ENCODE data around the gene LAMB1. TPM values are rescaled to one million over a fixed set of nuclear protein-coding genes. Genes with fewer than 3 reads are reported as not detected.

Gene LAMB1
- total and polyA plus RNA-seq, 2 of the 13 experiments (the other 11 are each of a cell fraction or from before 2014, with no cell fraction given) = 109 to 124 TPM

GRCh38 chr7:108003599-108003935 lies 606 bp upstream of the LAMB1 start (continued):
- TF ChIP-seq KLF16 (CRISPR knock-in tag; IDR thresholded peaks at IDR 0.05) (no peak), TOE1 (CRISPR knock-in tag; IDR thresholded peaks at IDR 0.05) (no peak)

DNA sequence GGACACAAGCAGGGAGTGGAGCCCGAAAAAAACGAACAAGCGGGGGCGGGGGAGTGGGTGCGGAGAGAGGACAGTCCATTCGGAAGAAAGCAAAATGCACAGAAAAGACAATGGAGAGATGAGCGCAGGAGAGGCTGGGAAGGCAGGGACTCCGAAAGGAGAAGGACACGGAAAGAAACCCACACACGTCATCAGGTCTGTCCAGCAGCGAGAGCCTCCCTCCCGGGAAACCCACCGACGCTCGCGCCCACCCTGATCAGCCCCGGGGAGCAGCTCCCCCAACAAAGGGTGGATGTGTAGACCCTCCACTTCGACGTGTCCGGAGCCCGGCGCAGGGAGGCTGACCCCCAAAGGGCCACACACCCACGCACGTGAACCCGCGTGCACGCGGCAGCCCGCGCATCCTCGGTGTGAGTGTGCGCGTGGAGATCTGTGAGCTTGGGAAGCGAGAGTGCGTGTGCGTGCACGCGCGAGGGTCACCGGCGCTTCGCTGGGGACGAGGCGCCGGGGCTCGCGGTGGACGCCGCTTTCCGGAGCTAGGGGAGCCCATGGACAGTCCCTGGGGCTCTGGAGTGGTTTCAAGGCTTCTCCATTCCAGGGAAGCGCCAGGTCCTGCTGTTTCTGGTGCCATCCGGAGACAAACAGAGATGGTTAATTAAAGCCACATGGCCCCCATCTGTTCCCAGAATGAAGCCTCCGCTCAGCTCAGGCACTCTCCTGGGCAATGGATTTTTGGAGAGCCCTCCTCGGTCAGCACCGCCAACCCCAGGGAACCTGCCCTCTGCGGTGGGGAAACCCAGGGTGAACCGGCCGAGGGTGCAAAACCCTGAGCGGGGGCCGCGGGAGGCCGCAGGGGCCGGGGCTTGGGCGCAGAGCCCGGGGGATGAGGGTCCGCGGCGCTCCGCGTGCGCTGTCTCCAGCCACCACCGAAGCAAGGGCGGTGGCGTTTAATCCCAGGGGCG lies 916 bp downstream of the LAMB1 start:
- Histone ChIP-seq H3K9ac (ENCODE audit: insufficient read depth, low read depth, low read length) (peak overlapping the region; percentile 81), H3K79me2 (ENCODE audit: insufficient read depth, low read length) (peaks cover 13% of the 10 kb centered on the region), H3K27ac (ENCODE audit: extremely low read length, insufficient read depth, low read length) (peak overlapping the region; percentile 68), H3K4me1 (ENCODE audit: insufficient read depth, low read length) (peaks cover 86% of the 10 kb centered on the region), H3K36me3 (replicated peaks in 1 of 2; ENCODE audit: control insufficient read depth in 1 of 2, insufficient read depth in 2 of 2, low read length in 2 of 2) (no peaks in the 10 kb centered on the region; a peak in 2 of 5 replicates), H3K27me3 (ENCODE audit: control insufficient read depth in 1 of 2, insufficient read depth in 2 of 2, low read length in 2 of 2) (no peaks in the 10 kb centered on the region), H4K20me1 (ENCODE audit: insufficient read depth, low read length) (no peaks in the 10 kb centered on the region), H3K4me2 (ENCODE audit: low read depth, low read length) (peak overlapping the region; percentile 88), H3K4me3 (replicated peaks in 1 of 3; ENCODE audit: insufficient read depth in 1 of 3, low read depth in 2 of 3, low read length in 3 of 3) (peak overlapping the region; percentile 75 to 93 (median 85)), H3K9me3 (ENCODE audit: low read length) (no peaks in the 10 kb centered on the region), H2AFZ (ENCODE audit: low read length) (no peak overlapping the region)
- intact Hi-C loops (cut with micrococcal nuclease; ENCODE audit: unreplicated experiment) (no loop called here), in situ Hi-C loops (cut with HindIII; ENCODE audit: extremely low pct_ligation_motif_present, low pct_unique_long_range_greater_than_20kb) (no loop called here)
- WGBS (ENCODE audit: low lambda C conversion rate) = 95% methylated on average over 50 of the region's 75 CpGs
- CTCF ChIA-PET (ENCODE audit: low intra/inter-chr PET ratio, low total read pairs) = no interaction called here
- FAIRE-seq = no peak
- BruUV-seq (replicated peaks) = TSS peak; percentile 65
- POLR2A ChIA-PET = interaction anchor here (0.8 to 4.1 kb wide), 8 partner anchors 10 to 92 kb away, joined by 3 to 49 read pairs (median 5); no protein-coding TSS in a partner anchor
- DNase-seq (ENCODE audit: low spot score) = no peak
- ATAC-seq = peak; percentile 17
- TF ChIP-seq, protein P1, sequence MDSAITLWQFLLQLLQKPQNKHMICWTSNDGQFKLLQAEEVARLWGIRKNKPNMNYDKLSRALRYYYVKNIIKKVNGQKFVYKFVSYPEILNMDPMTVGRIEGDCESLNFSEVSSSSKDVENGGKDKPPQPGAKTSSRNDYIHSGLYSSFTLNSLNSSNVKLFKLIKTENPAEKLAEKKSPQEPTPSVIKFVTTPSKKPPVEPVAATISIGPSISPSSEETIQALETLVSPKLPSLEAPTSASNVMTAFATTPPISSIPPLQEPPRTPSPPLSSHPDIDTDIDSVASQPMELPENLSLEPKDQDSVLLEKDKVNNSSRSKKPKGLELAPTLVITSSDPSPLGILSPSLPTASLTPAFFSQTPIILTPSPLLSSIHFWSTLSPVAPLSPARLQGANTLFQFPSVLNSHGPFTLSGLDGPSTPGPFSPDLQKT (CRISPR knock-in tag; IDR thresholded peaks at IDR 0.05; ENCODE audit: borderline replicate concordance) = no peak
- TF ChIP-seq KMT2B (CRISPR knock-in tag; IDR thresholded peaks at IDR 0.05) = no peak
- no peak for TF ChIP-seq ZSCAN29 (CRISPR knock-in tag; conservative IDR thresholded peaks at IDR 0.05)
- 0 out of 2 replicates have a peak, but pooled peaks have one; percentile 19 for TF ChIP-seq ZSCAN21 (CRISPR knock-in tag; IDR thresholded peaks at IDR 0.05; ENCODE audit: borderline replicate concordance)
- TF ChIP-seq ZXDC (CRISPR knock-in tag; IDR thresholded peaks at IDR 0.05) = no peak
- TF ChIP-seq ISX (CRISPR knock-in tag; conservative IDR thresholded peaks at IDR 0.05) = no peak
- peak; percentile 98 for TF ChIP-seq ZBTB38 (CRISPR knock-in tag; IDR thresholded peaks at IDR 0.05)
- peak; percentile 87 for TF ChIP-seq RBFOX2 (IDR thresholded peaks at IDR 0.05; ENCODE audit: low read depth, low read length)
- TF ChIP-seq MTF2 (CRISPR knock-in tag; IDR thresholded peaks at IDR 0.05; ENCODE audit: borderline replicate concordance) = 0 out of 2 replicates have a peak, but pooled peaks have one; percentile 6
- TF ChIP-seq, protein P2, sequence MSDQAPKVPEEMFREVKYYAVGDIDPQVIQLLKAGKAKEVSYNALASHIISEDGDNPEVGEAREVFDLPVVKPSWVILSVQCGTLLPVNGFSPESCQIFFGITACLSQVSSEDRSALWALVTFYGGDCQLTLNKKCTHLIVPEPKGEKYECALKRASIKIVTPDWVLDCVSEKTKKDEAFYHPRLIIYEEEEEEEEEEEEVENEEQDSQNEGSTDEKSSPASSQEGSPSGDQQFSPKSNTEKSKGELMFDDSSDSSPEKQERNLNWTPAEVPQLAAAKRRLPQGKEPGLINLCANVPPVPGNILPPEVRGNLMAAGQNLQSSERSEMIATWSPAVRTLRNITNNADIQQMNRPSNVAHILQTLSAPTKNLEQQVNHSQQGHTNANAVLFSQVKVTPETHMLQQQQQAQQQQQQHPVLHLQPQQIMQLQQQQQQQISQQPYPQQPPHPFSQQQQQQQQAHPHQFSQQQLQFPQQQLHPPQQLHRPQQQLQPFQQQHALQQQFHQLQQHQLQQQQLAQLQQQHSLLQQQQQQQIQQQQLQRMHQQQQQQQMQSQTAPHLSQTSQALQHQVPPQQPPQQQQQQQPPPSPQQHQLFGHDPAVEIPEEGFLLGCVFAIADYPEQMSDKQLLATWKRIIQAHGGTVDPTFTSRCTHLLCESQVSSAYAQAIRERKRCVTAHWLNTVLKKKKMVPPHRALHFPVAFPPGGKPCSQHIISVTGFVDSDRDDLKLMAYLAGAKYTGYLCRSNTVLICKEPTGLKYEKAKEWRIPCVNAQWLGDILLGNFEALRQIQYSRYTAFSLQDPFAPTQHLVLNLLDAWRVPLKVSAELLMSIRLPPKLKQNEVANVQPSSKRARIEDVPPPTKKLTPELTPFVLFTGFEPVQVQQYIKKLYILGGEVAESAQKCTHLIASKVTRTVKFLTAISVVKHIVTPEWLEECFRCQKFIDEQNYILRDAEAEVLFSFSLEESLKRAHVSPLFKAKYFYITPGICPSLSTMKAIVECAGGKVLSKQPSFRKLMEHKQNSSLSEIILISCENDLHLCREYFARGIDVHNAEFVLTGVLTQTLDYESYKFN (CRISPR knock-in tag; conservative IDR thresholded peaks at IDR 0.05) = no peak

Measured in HepG2 (cell line).